GM10266 (cell line): ENCODE data around the gene PCNX3.

Source experiments
- DNase-seq: peaks from one replicate; pipeline ENCODE4 v3.0.0; 2012; ENCODE audit errors: extremely low spot score
- TF ChIP-seq, protein P1 (sequence below): IDR thresholded peaks from 2 replicates; pipeline ENCODE4 v1.5.1; 2012; ENCODE audit warnings: mild to moderate bottlenecking, low read depth; ENCODE audit not compliant: control insufficient read depth, insufficient read depth; ENCODE audit errors: missing control alignments

PCNX3 gene

DNA sequence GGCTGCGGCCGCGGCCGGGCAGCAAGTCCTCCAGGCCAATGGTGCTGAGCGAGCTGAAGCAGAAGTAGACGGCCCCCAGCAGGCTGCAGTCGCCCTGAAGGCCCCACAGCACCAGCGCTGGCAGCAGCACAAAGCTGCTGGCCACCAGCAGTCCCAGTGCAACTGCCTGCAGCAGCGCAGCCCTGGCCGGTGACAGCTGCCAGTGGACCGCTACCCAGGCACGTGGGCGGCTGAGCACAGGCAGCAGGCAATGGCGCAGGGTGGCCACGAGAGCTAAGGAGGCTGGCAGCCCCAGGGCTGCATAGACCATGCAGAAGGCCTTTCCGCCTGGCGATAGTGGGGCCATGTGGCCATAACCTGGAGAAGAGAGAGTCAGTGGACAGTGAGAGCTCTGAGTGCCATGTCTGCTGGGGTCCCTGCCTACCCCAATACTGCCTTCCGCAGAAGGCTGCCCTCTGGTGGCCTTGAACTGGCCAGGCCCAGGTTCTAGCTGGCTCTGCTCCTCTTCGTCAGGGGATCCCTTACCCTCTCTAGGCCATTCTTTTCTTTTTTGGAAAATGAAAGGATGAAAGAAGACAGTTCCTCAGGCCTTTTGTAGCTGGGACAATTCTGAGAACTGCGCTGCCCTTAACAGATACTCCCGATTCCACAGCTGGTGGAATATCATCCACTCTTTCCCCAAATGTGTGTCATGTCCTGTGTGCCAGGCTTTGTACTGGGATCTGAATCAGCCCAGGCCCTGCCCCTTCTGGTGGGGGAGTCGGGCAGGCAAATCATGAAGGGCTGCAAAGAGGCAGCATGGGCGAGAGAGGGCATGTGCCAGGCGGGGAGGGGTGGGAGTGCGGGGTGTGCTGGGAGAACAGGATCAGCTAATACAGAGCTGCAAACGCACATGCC, 21.8 kb upstream of the PCNX3 start:
- peak; percentile 75 for DNase-seq
- TF ChIP-seq, protein P1, sequence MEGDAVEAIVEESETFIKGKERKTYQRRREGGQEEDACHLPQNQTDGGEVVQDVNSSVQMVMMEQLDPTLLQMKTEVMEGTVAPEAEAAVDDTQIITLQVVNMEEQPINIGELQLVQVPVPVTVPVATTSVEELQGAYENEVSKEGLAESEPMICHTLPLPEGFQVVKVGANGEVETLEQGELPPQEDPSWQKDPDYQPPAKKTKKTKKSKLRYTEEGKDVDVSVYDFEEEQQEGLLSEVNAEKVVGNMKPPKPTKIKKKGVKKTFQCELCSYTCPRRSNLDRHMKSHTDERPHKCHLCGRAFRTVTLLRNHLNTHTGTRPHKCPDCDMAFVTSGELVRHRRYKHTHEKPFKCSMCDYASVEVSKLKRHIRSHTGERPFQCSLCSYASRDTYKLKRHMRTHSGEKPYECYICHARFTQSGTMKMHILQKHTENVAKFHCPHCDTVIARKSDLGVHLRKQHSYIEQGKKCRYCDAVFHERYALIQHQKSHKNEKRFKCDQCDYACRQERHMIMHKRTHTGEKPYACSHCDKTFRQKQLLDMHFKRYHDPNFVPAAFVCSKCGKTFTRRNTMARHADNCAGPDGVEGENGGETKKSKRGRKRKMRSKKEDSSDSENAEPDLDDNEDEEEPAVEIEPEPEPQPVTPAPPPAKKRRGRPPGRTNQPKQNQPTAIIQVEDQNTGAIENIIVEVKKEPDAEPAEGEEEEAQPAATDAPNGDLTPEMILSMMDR, result peak; percentile 71

DNA sequence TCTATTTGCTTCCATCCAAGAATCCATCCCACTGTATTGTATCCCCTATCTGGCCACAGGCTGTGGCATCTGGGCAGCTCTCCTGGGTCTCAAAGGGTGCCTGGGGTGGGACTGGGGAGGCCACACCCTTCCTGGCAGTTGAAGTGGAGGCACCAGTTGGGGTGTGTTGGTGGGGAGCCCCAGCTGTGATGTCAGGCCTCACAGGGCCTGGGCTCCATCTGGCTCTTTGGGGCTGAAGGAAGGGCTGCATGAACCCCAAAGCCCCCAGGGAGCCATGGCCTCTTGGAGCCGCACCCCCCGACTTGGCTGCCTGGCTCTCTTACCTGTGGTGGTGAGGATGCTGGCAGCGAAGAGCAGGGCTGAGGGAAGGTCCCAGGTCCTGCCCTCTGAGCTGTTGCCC, 20.4 kb upstream of the PCNX3 start:
- DNase-seq, result no peak
- TF ChIP-seq, protein P1, result no peak

DNA sequence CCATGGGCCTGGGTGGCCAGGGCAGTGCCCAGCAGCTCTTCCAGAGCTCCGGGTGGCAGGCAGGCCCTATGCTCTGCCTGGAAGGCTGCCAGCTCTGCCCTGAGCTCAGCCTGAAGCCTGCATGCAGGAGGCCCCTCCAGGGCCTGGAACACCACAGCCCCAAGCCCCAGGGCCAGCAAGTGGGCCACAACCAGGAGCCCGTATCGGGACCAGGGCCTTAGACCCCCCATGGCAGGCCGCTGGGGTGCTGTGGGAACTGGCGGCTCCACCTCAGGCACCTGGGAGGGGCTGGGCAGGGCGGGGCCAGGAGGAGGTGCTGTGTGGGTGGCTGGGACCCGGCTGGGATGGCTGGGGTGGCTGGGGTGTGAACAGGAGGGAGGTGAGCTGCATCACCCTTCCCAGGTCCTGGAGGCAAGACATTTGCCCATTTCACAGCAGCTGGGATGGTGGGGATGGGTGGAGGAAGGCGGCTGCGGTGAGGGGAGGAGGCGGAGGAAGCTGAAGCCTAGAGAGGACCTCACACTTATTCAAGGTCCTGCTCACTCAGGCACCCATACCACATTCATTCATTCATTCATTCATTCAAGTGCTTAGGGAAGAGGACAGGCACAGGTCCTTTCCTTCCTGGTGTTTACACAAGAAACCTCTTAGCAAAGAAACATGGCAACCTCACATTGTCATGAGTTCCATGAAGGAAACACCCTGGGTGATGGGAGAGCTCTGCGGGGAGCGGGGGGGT, 19.9 kb upstream of the PCNX3 start, which contains the start of gene KCNK7:
Gene KCNK7, minus strand, starts transcription at position 258 of the 739 bp plus-strand sequence. Its CDS starts 28 bp downstream, at position 230.
- TF ChIP-seq, protein P1, result no peak
- no peak for DNase-seq

GRCh38 chr11:65596520-65596919, 19.1 kb upstream of the PCNX3 start:
- TF ChIP-seq, protein P1, result no peak
- DNase-seq, result no peak

DNA sequence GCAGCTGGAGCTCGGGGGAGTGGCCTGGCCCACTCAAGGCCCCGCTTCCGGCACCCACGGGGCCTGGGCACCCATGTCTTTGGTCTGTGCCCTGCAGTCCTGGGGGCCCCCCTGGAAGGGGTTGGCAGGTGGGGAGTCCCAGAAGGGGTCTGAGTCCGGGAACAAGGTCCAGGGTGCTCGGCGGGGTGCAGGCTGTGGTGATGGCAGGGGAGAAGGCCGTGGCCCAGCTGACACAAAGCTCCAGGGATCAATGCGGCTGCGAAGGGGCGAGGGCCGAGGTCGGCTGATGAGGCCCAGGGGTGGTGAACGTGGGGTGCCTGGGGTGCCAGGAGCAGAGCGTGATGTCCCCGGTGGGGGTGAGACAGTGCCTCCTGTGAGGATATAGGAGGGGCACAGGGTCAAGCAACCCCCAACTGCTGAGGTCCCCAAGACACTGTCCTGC, 17.3 kb upstream of the PCNX3 start:
- TF ChIP-seq, protein P1, result no peak
- no peak for DNase-seq

- TF ChIP-seq, protein P1, result no peak
- DNase-seq, result no peak
These were observed 16.2 kb upstream of the PCNX3 start for GRCh38 chr11:65599216-65599954.
